Measurements from ENCODE around the gene TMEM87B. TPM values are rescaled to one million over a fixed set of nuclear protein-coding genes. Genes with fewer than 3 reads are reported as not detected.
"Not testable (repeated sequence)": the region's sequence is repeated elsewhere in the genome, so short reads cannot be mapped to it uniquely, and the experiment has no call there.

Gene TMEM87B
- total and polyA plus RNA-seq, 2 donors (not counting 1 experiment from before 2014, with no cell fraction given) = 30.5 to 31.5 TPM

DNA sequence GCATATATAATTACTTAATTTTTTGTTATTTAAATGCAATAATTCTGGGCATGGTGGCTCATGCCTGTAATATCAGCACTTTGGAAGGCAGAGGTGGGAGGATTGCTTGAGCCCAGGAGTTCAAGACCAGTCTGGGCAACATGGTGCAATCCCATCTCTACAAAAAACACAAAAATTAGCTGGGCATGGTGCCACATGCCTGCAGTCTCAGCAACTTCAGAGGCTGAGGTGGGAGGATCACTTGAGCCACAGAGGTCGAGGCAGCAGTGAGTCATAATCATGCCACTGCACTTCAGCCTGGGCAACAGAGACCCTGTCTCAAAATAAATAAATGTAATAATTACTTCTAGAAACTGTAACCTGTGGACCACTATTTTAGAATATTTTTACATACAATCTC, 21.5 kb upstream of the TMEM87B start:
- Histone ChIP-seq H3K9ac (ENCODE audit: insufficient read depth, low read length) (no peak overlapping the region), H3K27me3 (ENCODE audit: control insufficient read depth, insufficient read depth, low read length) (no peaks in the 10 kb centered on the region), H4K20me1 (ENCODE audit: control insufficient read depth, extremely low read depth, insufficient read depth, low read length) (no peaks in the 10 kb centered on the region), H3K4me3 (replicated peaks in 1 of 4; ENCODE audit: control extremely low read depth in 1 of 4, insufficient read depth in 1 of 4, low read depth in 3 of 4, low read length in 4 of 4) (no peak overlapping the region), H2AFZ (ENCODE audit: low read length) (no peak overlapping the region), H3K4me1 (ENCODE audit: control insufficient read depth, extremely low read depth, insufficient read depth, low read length) (no peaks in the 10 kb centered on the region), H3K9me3 (ENCODE audit: control insufficient read depth, insufficient read depth, low read depth, low read length) (no peaks in the 10 kb centered on the region), H3K36me3 (ENCODE audit: control insufficient read depth, insufficient read depth, low read length) (no peaks in the 10 kb centered on the region), H3K4me2 (ENCODE audit: extremely low read depth, insufficient read depth, low read length) (no peak overlapping the region), H3K27ac (ENCODE audit: insufficient read depth, low read length) (no peak overlapping the region), H3K79me2 (ENCODE audit: control insufficient read depth, insufficient read depth, low read length) (no peaks in the 10 kb centered on the region)
- peak; percentile 68 to 75 for DNase-seq (ENCODE audit: low read depth in 2 of 2)
- no peak for TF ChIP-seq EZH2 (IDR thresholded peaks at IDR 0.05; ENCODE audit: low read length, missing control alignments)
- TF ChIP-seq, protein P1, sequence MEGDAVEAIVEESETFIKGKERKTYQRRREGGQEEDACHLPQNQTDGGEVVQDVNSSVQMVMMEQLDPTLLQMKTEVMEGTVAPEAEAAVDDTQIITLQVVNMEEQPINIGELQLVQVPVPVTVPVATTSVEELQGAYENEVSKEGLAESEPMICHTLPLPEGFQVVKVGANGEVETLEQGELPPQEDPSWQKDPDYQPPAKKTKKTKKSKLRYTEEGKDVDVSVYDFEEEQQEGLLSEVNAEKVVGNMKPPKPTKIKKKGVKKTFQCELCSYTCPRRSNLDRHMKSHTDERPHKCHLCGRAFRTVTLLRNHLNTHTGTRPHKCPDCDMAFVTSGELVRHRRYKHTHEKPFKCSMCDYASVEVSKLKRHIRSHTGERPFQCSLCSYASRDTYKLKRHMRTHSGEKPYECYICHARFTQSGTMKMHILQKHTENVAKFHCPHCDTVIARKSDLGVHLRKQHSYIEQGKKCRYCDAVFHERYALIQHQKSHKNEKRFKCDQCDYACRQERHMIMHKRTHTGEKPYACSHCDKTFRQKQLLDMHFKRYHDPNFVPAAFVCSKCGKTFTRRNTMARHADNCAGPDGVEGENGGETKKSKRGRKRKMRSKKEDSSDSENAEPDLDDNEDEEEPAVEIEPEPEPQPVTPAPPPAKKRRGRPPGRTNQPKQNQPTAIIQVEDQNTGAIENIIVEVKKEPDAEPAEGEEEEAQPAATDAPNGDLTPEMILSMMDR (conservative IDR thresholded peaks at IDR 0.05 in 1 of 2, IDR thresholded peaks at IDR 0.05 in 1 of 2; ENCODE audit: low read depth in 1 of 2, low read length in 2 of 2) = no peak

DNA sequence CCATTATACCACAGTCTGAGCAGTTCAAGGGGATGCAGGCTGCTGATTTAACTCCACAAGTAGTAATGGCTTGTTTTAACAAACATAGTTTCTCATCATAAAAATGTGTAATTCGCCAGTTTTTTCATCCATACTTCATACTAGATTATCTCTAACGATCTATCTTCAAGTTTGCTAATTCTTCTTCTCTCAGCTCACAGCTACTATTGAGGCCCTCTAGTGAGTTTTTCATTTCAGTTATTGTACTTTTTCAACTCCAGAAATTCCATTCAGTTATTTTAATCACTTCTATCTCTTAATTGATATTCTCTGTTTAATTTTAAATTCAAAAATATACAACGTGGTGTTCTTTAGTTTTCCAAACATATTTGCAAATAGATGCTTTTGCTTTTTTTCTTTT, 20.1 kb upstream of the TMEM87B start:
- no peaks in the 10 kb centered on the region for H3K36me3 ChIP-seq (ENCODE audit: control insufficient read depth, insufficient read depth, low read length)
- H4K20me1 ChIP-seq (ENCODE audit: control insufficient read depth, extremely low read depth, insufficient read depth, low read length) = no peaks in the 10 kb centered on the region
- no peaks in the 10 kb centered on the region for H3K4me1 ChIP-seq (ENCODE audit: control insufficient read depth, extremely low read depth, insufficient read depth, low read length)
- TF ChIP-seq EZH2 (IDR thresholded peaks at IDR 0.05; ENCODE audit: low read length, missing control alignments) = no peak
- TF ChIP-seq, protein P1 (conservative IDR thresholded peaks at IDR 0.05 in 1 of 2, IDR thresholded peaks at IDR 0.05 in 1 of 2; ENCODE audit: low read depth in 1 of 2, low read length in 2 of 2) = no peak
- H3K9me3 ChIP-seq (ENCODE audit: control insufficient read depth, insufficient read depth, low read depth, low read length) = no peaks in the 10 kb centered on the region
- no peak overlapping the region for H2AFZ ChIP-seq (ENCODE audit: low read length)
- no peak for DNase-seq (ENCODE audit: low read depth in 2 of 2)
- no peaks in the 10 kb centered on the region for H3K79me2 ChIP-seq (ENCODE audit: control insufficient read depth, insufficient read depth, low read length)
- no peak overlapping the region for H3K4me3 ChIP-seq (replicated peaks in 1 of 4; ENCODE audit: control extremely low read depth in 1 of 4, insufficient read depth in 1 of 4, low read depth in 3 of 4, low read length in 4 of 4)
- H3K27me3 ChIP-seq (ENCODE audit: control insufficient read depth, insufficient read depth, low read length) = no peaks in the 10 kb centered on the region
- H3K27ac ChIP-seq (ENCODE audit: insufficient read depth, low read length) = no peak overlapping the region
- no peak overlapping the region for H3K9ac ChIP-seq (ENCODE audit: insufficient read depth, low read length)
- no peak overlapping the region for H3K4me2 ChIP-seq (ENCODE audit: extremely low read depth, insufficient read depth, low read length)

DNA sequence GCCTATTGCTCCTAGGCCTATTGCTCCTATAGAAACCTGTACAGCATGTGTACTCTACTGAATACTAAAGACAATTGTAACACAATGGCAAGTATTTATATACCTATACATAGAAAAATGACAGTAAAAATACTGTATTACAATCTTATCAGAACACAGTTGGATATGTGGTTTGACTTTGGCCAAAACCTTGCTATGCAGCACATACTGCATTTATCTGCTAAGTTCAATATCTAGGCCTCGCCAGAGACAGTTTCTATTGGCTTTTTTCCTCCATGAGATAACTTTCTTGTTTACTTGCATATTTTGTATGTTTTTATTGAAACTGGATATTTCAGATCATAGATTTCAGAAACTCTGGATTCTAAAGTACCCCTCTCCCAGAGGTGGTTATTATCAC, 19.3 kb upstream of the TMEM87B start:
- Histone ChIP-seq H3K27me3 (ENCODE audit: control insufficient read depth, insufficient read depth, low read length) (no peaks in the 10 kb centered on the region), H3K4me3 (replicated peaks in 1 of 4; ENCODE audit: control extremely low read depth in 1 of 4, insufficient read depth in 1 of 4, low read depth in 3 of 4, low read length in 4 of 4) (no peak overlapping the region), H4K20me1 (ENCODE audit: control insufficient read depth, extremely low read depth, insufficient read depth, low read length) (no peaks in the 10 kb centered on the region), H3K27ac (ENCODE audit: insufficient read depth, low read length) (no peak overlapping the region), H3K9ac (ENCODE audit: insufficient read depth, low read length) (no peak overlapping the region), H3K9me3 (ENCODE audit: control insufficient read depth, insufficient read depth, low read depth, low read length) (no peaks in the 10 kb centered on the region), H2AFZ (ENCODE audit: low read length) (no peak overlapping the region), H3K36me3 (ENCODE audit: control insufficient read depth, insufficient read depth, low read length) (no peaks in the 10 kb centered on the region), H3K4me1 (ENCODE audit: control insufficient read depth, extremely low read depth, insufficient read depth, low read length) (no peaks in the 10 kb centered on the region), H3K4me2 (ENCODE audit: extremely low read depth, insufficient read depth, low read length) (no peak overlapping the region), H3K79me2 (ENCODE audit: control insufficient read depth, insufficient read depth, low read length) (no peaks in the 10 kb centered on the region)
- no peak for TF ChIP-seq EZH2 (IDR thresholded peaks at IDR 0.05; ENCODE audit: low read length, missing control alignments)
- TF ChIP-seq, protein P1 (conservative IDR thresholded peaks at IDR 0.05 in 1 of 2, IDR thresholded peaks at IDR 0.05 in 1 of 2; ENCODE audit: low read depth in 1 of 2, low read length in 2 of 2) = no peak
- no peak for DNase-seq (ENCODE audit: low read depth in 2 of 2)

DNA sequence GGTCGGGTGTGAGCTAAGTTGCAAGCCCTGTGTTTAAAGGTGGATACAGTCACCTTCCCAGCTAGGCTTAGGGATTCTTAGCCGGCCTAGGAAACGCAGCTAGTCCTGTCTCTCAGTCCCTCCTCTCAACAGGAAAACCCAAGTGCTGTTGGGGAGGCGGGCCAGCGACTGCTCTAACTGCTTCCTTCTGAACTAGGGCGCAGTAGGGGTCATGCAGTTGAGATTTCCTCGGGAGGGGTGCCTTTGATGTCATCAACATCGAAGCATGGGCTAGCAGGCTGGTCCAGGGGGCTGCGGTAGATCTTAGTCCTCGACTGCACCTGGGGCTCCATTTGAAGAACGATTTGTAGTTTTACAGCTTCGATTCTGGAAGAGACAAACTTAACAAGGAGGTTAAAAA, 15.5 kb upstream of the TMEM87B start:
- H2AFZ ChIP-seq (ENCODE audit: low read length) = not testable (repeated sequence)

DNA sequence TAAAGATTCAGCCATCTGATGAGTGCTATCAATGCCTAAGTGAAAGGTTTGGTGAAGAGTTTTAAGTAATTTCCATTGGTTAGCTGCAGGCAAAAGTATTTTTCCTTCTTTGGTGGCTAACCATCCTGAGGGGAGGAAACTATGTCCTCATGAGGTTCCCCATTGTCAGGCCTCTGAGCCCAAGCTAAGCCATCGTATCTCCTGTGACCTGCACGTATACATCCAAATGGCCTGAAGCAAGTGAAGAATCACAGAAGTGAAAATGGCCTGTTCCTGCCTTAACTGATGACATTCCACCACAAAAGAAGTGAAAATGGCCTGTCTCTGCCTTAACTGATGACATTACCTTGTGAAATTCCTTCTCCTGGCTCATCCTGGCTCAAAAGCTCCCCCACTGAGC, 15.0 kb upstream of the TMEM87B start:
- DNase-seq (ENCODE audit: low read depth in 2 of 2); H3K79me2 ChIP-seq (ENCODE audit: control insufficient read depth, insufficient read depth, low read length): not testable (repeated sequence)

More for the DNA sequence above, 15.5 kb upstream of the TMEM87B start:
- H3K79me2 ChIP-seq (ENCODE audit: control insufficient read depth, insufficient read depth, low read length); H3K36me3 ChIP-seq (ENCODE audit: control insufficient read depth, insufficient read depth, low read length); H3K4me2 ChIP-seq (ENCODE audit: extremely low read depth, insufficient read depth, low read length); H3K9ac ChIP-seq (ENCODE audit: insufficient read depth, low read length); H3K27ac ChIP-seq (ENCODE audit: insufficient read depth, low read length); H3K4me1 ChIP-seq (ENCODE audit: control insufficient read depth, extremely low read depth, insufficient read depth, low read length); H3K4me3 ChIP-seq (replicated peaks in 1 of 4; ENCODE audit: control extremely low read depth in 1 of 4, insufficient read depth in 1 of 4, low read depth in 3 of 4, low read length in 4 of 4); H4K20me1 ChIP-seq (ENCODE audit: control insufficient read depth, extremely low read depth, insufficient read depth, low read length); H3K27me3 ChIP-seq (ENCODE audit: control insufficient read depth, insufficient read depth, low read length); DNase-seq (ENCODE audit: low read depth in 2 of 2); H3K9me3 ChIP-seq (ENCODE audit: control insufficient read depth, insufficient read depth, low read depth, low read length): not testable (repeated sequence)

More for the DNA sequence above, 15.0 kb upstream of the TMEM87B start:
- not testable (repeated sequence) for H2AFZ ChIP-seq (ENCODE audit: low read length); H3K9ac ChIP-seq (ENCODE audit: insufficient read depth, low read length); H3K27ac ChIP-seq (ENCODE audit: insufficient read depth, low read length); H3K4me3 ChIP-seq (replicated peaks in 1 of 4; ENCODE audit: control extremely low read depth in 1 of 4, insufficient read depth in 1 of 4, low read depth in 3 of 4, low read length in 4 of 4); H3K4me1 ChIP-seq (ENCODE audit: control insufficient read depth, extremely low read depth, insufficient read depth, low read length); H4K20me1 ChIP-seq (ENCODE audit: control insufficient read depth, extremely low read depth, insufficient read depth, low read length); H3K36me3 ChIP-seq (ENCODE audit: control insufficient read depth, insufficient read depth, low read length); H3K4me2 ChIP-seq (ENCODE audit: extremely low read depth, insufficient read depth, low read length); H3K27me3 ChIP-seq (ENCODE audit: control insufficient read depth, insufficient read depth, low read length); H3K9me3 ChIP-seq (ENCODE audit: control insufficient read depth, insufficient read depth, low read depth, low read length)

All from fibroblast of lung (primary cell).